ENCODE results near the gene MAJIN. TPM values are rescaled to one million over a fixed set of nuclear protein-coding genes. Genes with fewer than 3 reads are reported as not detected.

MAJIN gene
- total RNA-seq, 4 donors from 2014 or later: not detected

- TF ChIP-seq CTCF (IDR thresholded peaks at IDR 0.05 in 4 of 5, conservative IDR thresholded peaks at IDR 0.05 in 1 of 5) (no peak), POLR2A (IDR thresholded peaks at IDR 0.05) (no peak)
- in situ Hi-C loops (cut with MboI; ENCODE audit: low sequenced_read_pairs in 4 of 4) (no loop called here), intact Hi-C loops (cut with DNase I; ENCODE audit: low total_unique reads) (no loop called here)
- Histone ChIP-seq H3K4me3 (no peak overlapping the region), H3K27ac (no peak overlapping the region), H3K9me3 (no peaks in the 10 kb centered on the region), H3K4me1 (peaks cover 0 to 11% of the 10 kb centered on the region in 2 donors), H3K36me3 (no peaks in the 10 kb centered on the region), H3K27me3 (no peaks in the 10 kb centered on the region)
- DNase-seq: no peak
- no peak for ATAC-seq
These were observed 1.2 kb downstream of the MAJIN start for GRCh38 chr11:64970731-64971151.

- H3K4me3 ChIP-seq: no peak overlapping the region
- no peak for DNase-seq
- in situ Hi-C loops (cut with MboI; ENCODE audit: low sequenced_read_pairs in 4 of 4) (no loop called here), intact Hi-C loops (cut with DNase I; ENCODE audit: low total_unique reads) (no loop called here)
- H3K27ac ChIP-seq: no peak overlapping the region
- H3K9me3 ChIP-seq: no peaks in the 10 kb centered on the region
- no peak for ATAC-seq
- no peaks in the 10 kb centered on the region for H3K36me3 ChIP-seq
- no peak for TF ChIP-seq CTCF (IDR thresholded peaks at IDR 0.05 in 4 of 5, conservative IDR thresholded peaks at IDR 0.05 in 1 of 5)
- no peak for TF ChIP-seq POLR2A (IDR thresholded peaks at IDR 0.05)
- H3K27me3 ChIP-seq: no peaks in the 10 kb centered on the region
- H3K4me1 ChIP-seq: peaks cover 0 to 11% of the 10 kb centered on the region in 2 donors
These were observed 2.7 kb downstream of the MAJIN start for GRCh38 chr11:64969209-64969608.

GRCh38 chr11:64967375-64967774 is 4.5 kb downstream of the MAJIN start:
- Histone ChIP-seq H3K27ac (no peak overlapping the region), H3K4me1 (peaks cover 0 to 10% of the 10 kb centered on the region in 2 donors), H3K4me3 (no peak overlapping the region), H3K27me3 (no peaks in the 10 kb centered on the region), H3K9me3 (no peaks in the 10 kb centered on the region), H3K36me3 (no peaks in the 10 kb centered on the region)
- no peak for DNase-seq
- in situ Hi-C loops (cut with MboI; ENCODE audit: low sequenced_read_pairs in 4 of 4) (no loop called here), intact Hi-C loops (cut with DNase I; ENCODE audit: low total_unique reads) (no loop called here)
- no peak for TF ChIP-seq POLR2A (IDR thresholded peaks at IDR 0.05)
- ATAC-seq: no peak

- Histone ChIP-seq H3K9me3 (no peaks in the 10 kb centered on the region), H3K4me1 (no peaks in the 10 kb centered on the region), H3K27ac (no peak overlapping the region), H3K36me3 (no peaks in the 10 kb centered on the region), H3K27me3 (no peaks in the 10 kb centered on the region), H3K4me3 (no peak overlapping the region)
- ATAC-seq (no peak), DNase-seq (no peak)
- in situ Hi-C loops (cut with MboI; ENCODE audit: low sequenced_read_pairs in 4 of 4): no loop called here
- no peak for TF ChIP-seq POLR2A (IDR thresholded peaks at IDR 0.05)
- TF ChIP-seq CTCF (IDR thresholded peaks at IDR 0.05 in 4 of 5, conservative IDR thresholded peaks at IDR 0.05 in 1 of 5): no peak
- intact Hi-C loops (cut with DNase I; ENCODE audit: low total_unique reads): no loop called here
These were observed 8.8 kb downstream of the MAJIN start for GRCh38 chr11:64963072-64963631.

GRCh38 chr11:64960719-64961118 is 11.2 kb downstream of the MAJIN start:
- no peak for ATAC-seq
- Histone ChIP-seq H3K36me3 (no peaks in the 10 kb centered on the region), H3K27ac (no peak overlapping the region), H3K4me1 (no peaks in the 10 kb centered on the region), H3K4me3 (no peak overlapping the region), H3K9me3 (no peaks in the 10 kb centered on the region), H3K27me3 (no peaks in the 10 kb centered on the region)
- in situ Hi-C loops (cut with MboI; ENCODE audit: low sequenced_read_pairs in 4 of 4): no loop called here
- TF ChIP-seq POLR2A (IDR thresholded peaks at IDR 0.05) (no peak), CTCF (IDR thresholded peaks at IDR 0.05 in 4 of 5, conservative IDR thresholded peaks at IDR 0.05 in 1 of 5) (no peak)
- intact Hi-C loops (cut with DNase I; ENCODE audit: low total_unique reads): no loop called here
- no peak for DNase-seq
